Measurements from ENCODE around the gene FOXK2. TPM values are rescaled to one million over a fixed set of nuclear protein-coding genes. Genes with fewer than 3 reads are reported as not detected.
A peak's percentile ranks its signal among the peaks of the same experiment; 100 is the strongest.

FOXK2 gene
- total RNA-seq, 1 donor from 2014 or later, result 95.7 TPM

DNA sequence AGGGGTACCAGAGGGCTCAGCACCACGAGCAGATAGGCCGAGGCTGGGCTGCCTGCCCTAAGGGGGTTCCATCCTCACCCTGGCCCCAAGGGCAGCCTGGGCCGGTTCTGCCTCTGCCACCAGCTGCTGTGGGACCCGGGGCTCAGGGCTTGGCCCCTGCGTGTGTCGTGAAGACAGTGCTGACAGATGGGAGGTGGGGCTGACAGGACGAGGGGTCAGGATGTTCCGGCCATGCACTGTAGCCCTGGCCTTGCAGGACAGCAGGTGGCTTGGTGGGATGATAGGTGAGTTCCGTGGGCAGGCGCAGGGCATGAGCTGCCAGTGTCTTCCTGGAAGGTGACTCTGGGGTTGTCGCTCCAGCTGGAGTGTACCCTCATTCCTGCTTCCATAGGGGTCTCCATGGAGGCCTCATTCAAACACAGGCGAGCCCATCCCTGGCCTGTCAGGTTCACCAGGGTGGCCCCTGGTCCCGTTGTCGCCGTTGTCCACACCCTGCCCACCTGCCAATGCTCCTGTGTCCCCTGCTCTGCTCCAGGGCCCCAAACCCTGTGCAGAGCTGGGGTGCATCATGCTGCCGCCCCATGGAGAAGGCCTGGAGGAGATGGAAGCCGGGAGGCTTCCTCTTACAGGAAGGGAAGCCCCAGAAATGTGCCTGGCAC, 71.5 kb downstream of the FOXK2 start:
- Mint-ChIP-seq H3K27ac (ENCODE audit: unreplicated experiment) (peak overlapping the region; percentile 81), H3K4me3 (ENCODE audit: unreplicated experiment) (peak overlapping the region; percentile 20), H3K4me1 (ENCODE audit: low read depth, unreplicated experiment) (peaks cover 17% of the 10 kb centered on the region), H3K27me3 (ENCODE audit: unreplicated experiment) (peaks cover 8% of the 10 kb centered on the region), H3K9me3 (ENCODE audit: unreplicated experiment) (peaks cover 9% of the 10 kb centered on the region), H3K36me3 (ENCODE audit: unreplicated experiment) (no peaks in the 10 kb centered on the region)
- peak; percentile 45 for DNase-seq
- TF ChIP-seq CTCF (IDR thresholded peaks at IDR 0.05; ENCODE audit: partially characterized antibody, unreplicated experiment), result no peak

- peaks cover 9% of the 10 kb centered on the region for H3K9me3 Mint-ChIP-seq (ENCODE audit: unreplicated experiment)
- peak overlapping the region; percentile 64 for H3K4me3 Mint-ChIP-seq (ENCODE audit: unreplicated experiment)
- peaks cover 10% of the 10 kb centered on the region for H3K27me3 Mint-ChIP-seq (ENCODE audit: unreplicated experiment)
- H3K27ac Mint-ChIP-seq (ENCODE audit: unreplicated experiment), result peak overlapping the region; percentile 73
- H3K4me1 Mint-ChIP-seq (ENCODE audit: low read depth, unreplicated experiment), result peaks cover 15% of the 10 kb centered on the region
- TF ChIP-seq CTCF (IDR thresholded peaks at IDR 0.05; ENCODE audit: partially characterized antibody, unreplicated experiment), result no peak
- no peak for DNase-seq
- no peaks in the 10 kb centered on the region for H3K36me3 Mint-ChIP-seq (ENCODE audit: unreplicated experiment)
Measured at GRCh38 chr17:82592289-82592766, 72.8 kb downstream of the FOXK2 start.

DNA sequence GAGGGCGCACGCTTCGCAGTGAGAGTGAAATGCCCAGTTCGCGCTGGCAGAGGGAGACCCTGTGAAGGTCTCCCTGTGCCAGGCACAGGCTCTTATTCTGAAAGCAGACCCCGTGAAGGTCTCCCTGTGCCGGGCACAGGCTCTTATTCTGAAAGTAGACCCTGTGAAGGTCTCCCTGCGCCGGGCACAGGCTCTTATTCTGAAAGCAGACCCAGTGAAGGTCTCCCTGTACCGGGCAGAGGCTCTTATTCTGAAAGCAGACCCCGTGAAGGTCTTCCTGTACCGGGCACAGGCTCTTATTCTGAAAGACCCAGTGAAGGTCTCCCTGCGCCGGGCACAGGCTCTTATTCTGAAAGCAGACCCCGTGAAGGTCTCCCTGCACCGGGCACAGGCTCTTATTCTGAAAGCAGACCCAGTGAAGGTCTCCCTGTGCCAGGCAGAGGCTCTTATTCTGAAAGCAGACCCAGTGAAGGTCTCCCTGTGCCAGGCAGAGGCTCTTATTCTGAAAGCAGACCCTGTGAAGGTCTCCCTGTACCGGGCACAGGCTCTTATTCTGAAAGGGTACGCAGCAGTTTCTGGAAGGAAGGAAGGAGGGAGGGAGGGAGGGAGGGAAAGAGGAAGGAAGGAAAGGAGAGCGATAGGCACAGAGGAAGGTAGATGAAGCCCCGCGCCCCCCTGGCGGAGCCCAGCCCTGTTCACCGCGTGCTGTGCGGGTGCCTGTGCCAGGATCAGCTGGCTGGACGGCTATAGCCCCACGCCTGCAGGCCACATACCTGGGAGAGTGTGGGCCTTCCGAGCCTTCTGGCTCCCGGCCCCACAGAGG, 73.4 kb downstream of the FOXK2 start:
- Mint-ChIP-seq H3K36me3 (ENCODE audit: unreplicated experiment) (no peaks in the 10 kb centered on the region), H3K27me3 (ENCODE audit: unreplicated experiment) (peaks cover 12% of the 10 kb centered on the region), H3K4me3 (ENCODE audit: unreplicated experiment) (peak overlapping the region; percentile 71), H3K27ac (ENCODE audit: unreplicated experiment) (peak overlapping the region; percentile 73), H3K4me1 (ENCODE audit: low read depth, unreplicated experiment) (peaks cover 15% of the 10 kb centered on the region), H3K9me3 (ENCODE audit: unreplicated experiment) (peaks cover 12% of the 10 kb centered on the region)
- no peak for TF ChIP-seq CTCF (IDR thresholded peaks at IDR 0.05; ENCODE audit: partially characterized antibody, unreplicated experiment)
- peak; percentile 39 for DNase-seq

DNA sequence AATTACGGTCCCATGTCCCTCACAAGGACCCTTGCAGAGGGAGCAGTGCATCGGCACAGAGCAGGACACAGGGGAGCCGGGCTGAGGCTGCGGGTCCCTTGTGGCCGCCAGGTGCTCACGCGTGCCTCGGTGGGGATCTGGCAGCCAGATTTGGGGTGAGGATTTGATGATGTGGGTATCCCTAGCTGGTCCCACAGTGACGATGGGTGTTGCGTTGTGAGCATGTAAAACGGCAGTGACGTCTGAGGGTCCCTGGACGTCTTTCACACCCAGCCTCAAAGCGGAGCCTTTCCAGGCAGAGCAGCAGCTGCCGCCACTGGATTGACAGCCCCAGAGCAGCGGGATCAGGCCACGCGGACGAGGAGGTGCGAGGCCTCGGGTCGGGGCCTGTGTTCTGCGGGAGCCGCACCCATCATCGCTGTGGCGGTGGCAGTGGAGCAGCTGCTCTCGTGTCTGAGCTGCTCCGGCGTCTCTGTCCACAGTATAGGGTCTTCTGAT, 74.1 kb downstream of the FOXK2 start:
- peak; percentile 47 for DNase-seq
- Mint-ChIP-seq H3K9me3 (ENCODE audit: unreplicated experiment) (peaks cover 12% of the 10 kb centered on the region), H3K4me1 (ENCODE audit: low read depth, unreplicated experiment) (peaks cover 15% of the 10 kb centered on the region), H3K36me3 (ENCODE audit: unreplicated experiment) (no peaks in the 10 kb centered on the region), H3K4me3 (ENCODE audit: unreplicated experiment) (peak overlapping the region; percentile 71), H3K27ac (ENCODE audit: unreplicated experiment) (peak overlapping the region; percentile 66), H3K27me3 (ENCODE audit: unreplicated experiment) (peaks cover 13% of the 10 kb centered on the region)
- no peak for TF ChIP-seq CTCF (IDR thresholded peaks at IDR 0.05; ENCODE audit: partially characterized antibody, unreplicated experiment)
